ENCODE data around the gene MATK.

Gene MATK

GRCh38 chr19:3826163-3826562 is 40.0 kb upstream of the MATK start:
- TF ChIP-seq TEAD4 (IDR thresholded peaks at IDR 0.05) (no peak), CEBPB (IDR thresholded peaks at IDR 0.05) (no peak), TAF1 (IDR thresholded peaks at IDR 0.05; ENCODE audit: low read depth) (no peak), ZBTB7A (IDR thresholded peaks at IDR 0.05; ENCODE audit: low read depth) (no peak), RAD21 (IDR thresholded peaks at IDR 0.05; ENCODE audit: low read depth) (no peak)

- no peak for TF ChIP-seq NFIC (IDR thresholded peaks at IDR 0.05)
- TF ChIP-seq, protein P1, sequence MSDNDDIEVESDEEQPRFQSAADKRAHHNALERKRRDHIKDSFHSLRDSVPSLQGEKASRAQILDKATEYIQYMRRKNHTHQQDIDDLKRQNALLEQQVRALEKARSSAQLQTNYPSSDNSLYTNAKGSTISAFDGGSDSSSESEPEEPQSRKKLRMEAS (IDR thresholded peaks at IDR 0.05), result peak; percentile 29; the same call in 1 of the 2 replicates
Observed at GRCh38 chr19:3825286-3825956, 39.2 kb upstream of the MATK start.

GRCh38 chr19:3823350-3823713 is 37.2 kb upstream of the MATK start:
- TF ChIP-seq NFIC (IDR thresholded peaks at IDR 0.05) (no peak), YY1 (IDR thresholded peaks at IDR 0.05; ENCODE audit: low read depth) (no peak), CEBPB (IDR thresholded peaks at IDR 0.05) (no peak), ZBTB7A (IDR thresholded peaks at IDR 0.05; ENCODE audit: low read depth) (no peak), EP300 (IDR thresholded peaks at IDR 0.05; ENCODE audit: borderline replicate concordance) (no peak), TEAD4 (IDR thresholded peaks at IDR 0.05) (no peak), EGR1 (IDR thresholded peaks at IDR 0.05) (no peak), TAF1 (IDR thresholded peaks at IDR 0.05; ENCODE audit: low read depth) (no peak), RAD21 (IDR thresholded peaks at IDR 0.05; ENCODE audit: low read depth) (no peak), FOXM1 (IDR thresholded peaks at IDR 0.05; ENCODE audit: borderline replicate concordance, low read depth) (no peak), TCF12 (IDR thresholded peaks at IDR 0.05; ENCODE audit: low read depth) (no peak), CREB1 (IDR thresholded peaks at IDR 0.05; ENCODE audit: low read depth) (no peak)
- TF ChIP-seq, protein P2, sequence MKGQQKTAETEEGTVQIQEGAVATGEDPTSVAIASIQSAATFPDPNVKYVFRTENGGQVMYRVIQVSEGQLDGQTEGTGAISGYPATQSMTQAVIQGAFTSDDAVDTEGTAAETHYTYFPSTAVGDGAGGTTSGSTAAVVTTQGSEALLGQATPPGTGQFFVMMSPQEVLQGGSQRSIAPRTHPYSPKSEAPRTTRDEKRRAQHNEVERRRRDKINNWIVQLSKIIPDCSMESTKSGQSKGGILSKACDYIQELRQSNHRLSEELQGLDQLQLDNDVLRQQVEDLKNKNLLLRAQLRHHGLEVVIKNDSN (IDR thresholded peaks at IDR 0.05), result no peak
- TF ChIP-seq, protein P3, sequence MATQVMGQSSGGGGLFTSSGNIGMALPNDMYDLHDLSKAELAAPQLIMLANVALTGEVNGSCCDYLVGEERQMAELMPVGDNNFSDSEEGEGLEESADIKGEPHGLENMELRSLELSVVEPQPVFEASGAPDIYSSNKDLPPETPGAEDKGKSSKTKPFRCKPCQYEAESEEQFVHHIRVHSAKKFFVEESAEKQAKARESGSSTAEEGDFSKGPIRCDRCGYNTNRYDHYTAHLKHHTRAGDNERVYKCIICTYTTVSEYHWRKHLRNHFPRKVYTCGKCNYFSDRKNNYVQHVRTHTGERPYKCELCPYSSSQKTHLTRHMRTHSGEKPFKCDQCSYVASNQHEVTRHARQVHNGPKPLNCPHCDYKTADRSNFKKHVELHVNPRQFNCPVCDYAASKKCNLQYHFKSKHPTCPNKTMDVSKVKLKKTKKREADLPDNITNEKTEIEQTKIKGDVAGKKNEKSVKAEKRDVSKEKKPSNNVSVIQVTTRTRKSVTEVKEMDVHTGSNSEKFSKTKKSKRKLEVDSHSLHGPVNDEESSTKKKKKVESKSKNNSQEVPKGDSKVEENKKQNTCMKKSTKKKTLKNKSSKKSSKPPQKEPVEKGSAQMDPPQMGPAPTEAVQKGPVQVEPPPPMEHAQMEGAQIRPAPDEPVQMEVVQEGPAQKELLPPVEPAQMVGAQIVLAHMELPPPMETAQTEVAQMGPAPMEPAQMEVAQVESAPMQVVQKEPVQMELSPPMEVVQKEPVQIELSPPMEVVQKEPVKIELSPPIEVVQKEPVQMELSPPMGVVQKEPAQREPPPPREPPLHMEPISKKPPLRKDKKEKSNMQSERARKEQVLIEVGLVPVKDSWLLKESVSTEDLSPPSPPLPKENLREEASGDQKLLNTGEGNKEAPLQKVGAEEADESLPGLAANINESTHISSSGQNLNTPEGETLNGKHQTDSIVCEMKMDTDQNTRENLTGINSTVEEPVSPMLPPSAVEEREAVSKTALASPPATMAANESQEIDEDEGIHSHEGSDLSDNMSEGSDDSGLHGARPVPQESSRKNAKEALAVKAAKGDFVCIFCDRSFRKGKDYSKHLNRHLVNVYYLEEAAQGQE (IDR thresholded peaks at IDR 0.05; ENCODE audit: low read depth), result no peak
- TF ChIP-seq, protein P1 (IDR thresholded peaks at IDR 0.05), result no peak

- TF ChIP-seq CREB1 (IDR thresholded peaks at IDR 0.05; ENCODE audit: low read depth) (no peak), CEBPB (IDR thresholded peaks at IDR 0.05) (no peak), EGR1 (IDR thresholded peaks at IDR 0.05) (no peak), YY1 (IDR thresholded peaks at IDR 0.05; ENCODE audit: low read depth) (no peak), EP300 (IDR thresholded peaks at IDR 0.05; ENCODE audit: borderline replicate concordance) (no peak), TCF12 (IDR thresholded peaks at IDR 0.05; ENCODE audit: low read depth) (no peak), TEAD4 (IDR thresholded peaks at IDR 0.05) (no peak), FOXM1 (IDR thresholded peaks at IDR 0.05; ENCODE audit: borderline replicate concordance, low read depth) (no peak), TAF1 (IDR thresholded peaks at IDR 0.05; ENCODE audit: low read depth) (no peak), ZBTB7A (IDR thresholded peaks at IDR 0.05; ENCODE audit: low read depth) (no peak), NFIC (IDR thresholded peaks at IDR 0.05) (no peak), RAD21 (IDR thresholded peaks at IDR 0.05; ENCODE audit: low read depth) (no peak)
- TF ChIP-seq, protein P3 (IDR thresholded peaks at IDR 0.05; ENCODE audit: low read depth), result no peak
- TF ChIP-seq, protein P1 (IDR thresholded peaks at IDR 0.05), result no peak
Observed at GRCh38 chr19:3822683-3823349, 36.6 kb upstream of the MATK start.

DNA sequence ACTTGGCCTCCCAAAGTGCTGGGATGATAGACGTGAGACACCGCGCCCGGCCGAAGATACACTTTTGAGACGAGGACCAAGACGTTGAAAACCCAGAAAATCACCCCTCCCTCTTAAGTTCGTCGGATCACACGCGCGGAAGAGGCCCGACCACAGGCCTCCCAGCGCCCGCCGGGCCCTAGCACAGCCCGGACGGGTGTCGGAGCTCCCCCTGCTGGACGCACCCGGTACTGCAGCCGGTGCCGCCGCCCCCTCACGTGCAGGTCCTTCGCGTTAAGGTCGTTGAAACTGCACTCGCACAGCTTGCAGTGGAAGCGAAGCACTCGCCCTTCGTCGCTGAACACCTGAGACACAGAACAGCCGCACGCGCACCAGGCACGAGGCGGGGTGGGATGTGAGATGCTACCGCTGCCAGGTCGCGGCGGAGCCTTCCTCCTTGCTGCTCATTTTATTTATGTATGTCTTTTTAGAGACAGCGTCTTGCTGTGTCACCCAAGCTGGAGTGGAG is 35.7 kb upstream of the MATK start:
- TF ChIP-seq EGR1 (IDR thresholded peaks at IDR 0.05), result peak; percentile 77
- TF ChIP-seq, protein P2 (IDR thresholded peaks at IDR 0.05), result peak; percentile 66
- TF ChIP-seq RAD21 (IDR thresholded peaks at IDR 0.05; ENCODE audit: low read depth), result peak; percentile 70
- TF ChIP-seq, protein P1 (IDR thresholded peaks at IDR 0.05), result peak; percentile 95
- no peak for TF ChIP-seq YY1 (IDR thresholded peaks at IDR 0.05; ENCODE audit: low read depth)
